Chondrocyte (in vitro differentiated cells): ENCODE data around the gene PCCB. TPM values are rescaled to one million over a fixed set of nuclear protein-coding genes. Genes with fewer than 3 reads are reported as not detected.

Experiments
- DNase-seq: peaks from one replicate; pipeline ENCODE4 v3.0.0; 2021; ENCODE audit warnings: mixed read lengths, low spot score
- H3K27ac Mint-ChIP-seq: one replicate; pipeline ENCODE4 v1.8.0; 2021; ENCODE audit warnings: mild to moderate bottlenecking, moderate library complexity, mixed read lengths; ENCODE audit not compliant: unreplicated experiment
- H3K27me3 Mint-ChIP-seq: 2 replicates; pipeline ENCODE4 v1.8.0; 2021; ENCODE audit warnings: low read depth, mixed read lengths
- H3K36me3 Mint-ChIP-seq: 2 replicates; pipeline ENCODE4 v1.8.0; 2021; ENCODE audit warnings: low read depth, mixed read lengths
- H3K4me1 Mint-ChIP-seq: 2 replicates; pipeline ENCODE4 v1.8.0; 2021; ENCODE audit warnings: low read depth, mild to moderate bottlenecking, mixed read lengths
- H3K4me3 Mint-ChIP-seq: one replicate; pipeline ENCODE4 v1.8.0; 2021; ENCODE audit warnings: mild to moderate bottlenecking, moderate library complexity, mixed read lengths; ENCODE audit not compliant: unreplicated experiment
- H3K9me3 Mint-ChIP-seq: 2 replicates; pipeline ENCODE4 v1.8.0; 2021; ENCODE audit warnings: low read depth, mixed read lengths
- total RNA-seq: library from RNA; stranded (reverse); gene quantifications from 3 replicates; pipeline ENCODE4 v1.2.1, GENCODE V29; 2021
- TF ChIP-seq, protein P1 (sequence below): fragments of 200-600 bp; sonication (generic); IDR thresholded peaks from 2 replicates; pipeline ENCODE4 v1.5.0; 2021; ENCODE audit warnings: antibody characterized with exemption, mild to moderate bottlenecking, moderate library complexity

The PCCB gene
- total RNA-seq, 1 donor from 2014 or later: 31.1 TPM

DNA sequence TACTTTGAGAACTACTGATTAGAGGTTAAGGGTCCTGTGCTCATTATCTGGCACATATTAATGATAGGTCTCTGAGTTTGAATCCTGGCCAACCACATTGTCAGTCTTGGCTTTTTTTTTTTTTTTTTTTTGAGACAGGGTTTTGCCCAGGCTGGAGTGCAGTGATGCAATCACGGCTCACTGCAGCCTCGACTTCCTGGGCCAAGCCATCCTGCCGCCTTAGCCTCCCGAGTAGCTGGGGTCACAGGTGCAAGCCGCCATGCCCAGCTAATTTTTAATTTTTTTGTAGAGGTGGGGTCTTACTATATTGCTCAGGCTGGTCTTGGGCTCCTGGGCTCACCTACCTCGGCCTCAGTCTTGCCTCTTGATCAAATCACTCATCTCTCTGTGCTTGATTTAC is 547 bp upstream of the PCCB start:
- TF ChIP-seq, protein P1, sequence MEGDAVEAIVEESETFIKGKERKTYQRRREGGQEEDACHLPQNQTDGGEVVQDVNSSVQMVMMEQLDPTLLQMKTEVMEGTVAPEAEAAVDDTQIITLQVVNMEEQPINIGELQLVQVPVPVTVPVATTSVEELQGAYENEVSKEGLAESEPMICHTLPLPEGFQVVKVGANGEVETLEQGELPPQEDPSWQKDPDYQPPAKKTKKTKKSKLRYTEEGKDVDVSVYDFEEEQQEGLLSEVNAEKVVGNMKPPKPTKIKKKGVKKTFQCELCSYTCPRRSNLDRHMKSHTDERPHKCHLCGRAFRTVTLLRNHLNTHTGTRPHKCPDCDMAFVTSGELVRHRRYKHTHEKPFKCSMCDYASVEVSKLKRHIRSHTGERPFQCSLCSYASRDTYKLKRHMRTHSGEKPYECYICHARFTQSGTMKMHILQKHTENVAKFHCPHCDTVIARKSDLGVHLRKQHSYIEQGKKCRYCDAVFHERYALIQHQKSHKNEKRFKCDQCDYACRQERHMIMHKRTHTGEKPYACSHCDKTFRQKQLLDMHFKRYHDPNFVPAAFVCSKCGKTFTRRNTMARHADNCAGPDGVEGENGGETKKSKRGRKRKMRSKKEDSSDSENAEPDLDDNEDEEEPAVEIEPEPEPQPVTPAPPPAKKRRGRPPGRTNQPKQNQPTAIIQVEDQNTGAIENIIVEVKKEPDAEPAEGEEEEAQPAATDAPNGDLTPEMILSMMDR: no peak
- H3K4me3 Mint-ChIP-seq: peak overlapping the region; percentile 88
- H3K36me3 Mint-ChIP-seq: no peaks in the 10 kb centered on the region
- H3K27ac Mint-ChIP-seq: peak overlapping the region; percentile 95
- H3K27me3 Mint-ChIP-seq: no peaks in the 10 kb centered on the region
- no peaks in the 10 kb centered on the region for H3K9me3 Mint-ChIP-seq
- no peak for DNase-seq
- peaks cover 19% of the 10 kb centered on the region for H3K4me1 Mint-ChIP-seq

DNA sequence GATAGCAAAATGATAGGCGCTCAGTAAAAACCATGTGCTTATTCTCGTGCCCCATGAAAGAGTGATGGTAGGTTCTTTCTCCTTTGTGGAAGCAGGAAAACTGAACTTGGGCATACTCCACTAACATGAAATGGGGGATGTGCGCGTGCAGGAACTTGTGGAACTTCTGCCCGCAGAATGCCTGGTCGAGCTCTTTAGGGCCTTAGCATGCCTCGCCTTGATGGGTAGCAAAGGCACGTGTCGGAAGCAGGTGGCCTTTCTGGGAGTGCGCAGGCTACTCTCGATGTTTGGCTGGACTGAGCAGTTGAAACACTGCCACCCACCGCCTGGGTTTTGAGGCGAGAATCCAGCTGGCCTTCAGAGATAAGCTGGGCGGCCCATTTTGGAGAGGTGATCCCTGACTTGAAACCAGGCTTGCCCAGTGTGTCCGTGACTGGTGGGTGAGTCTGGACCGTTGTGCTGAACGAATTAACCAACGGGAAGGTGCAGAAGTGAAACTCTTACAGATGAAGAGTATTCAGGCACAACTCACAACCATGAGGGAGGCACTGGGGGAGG is 842 bp downstream of the PCCB start:
- TF ChIP-seq, protein P1: no peak
- DNase-seq: no peak
- Mint-ChIP-seq H3K4me3 (peak overlapping the region; percentile 88), H3K27me3 (no peaks in the 10 kb centered on the region), H3K4me1 (peaks cover 19% of the 10 kb centered on the region), H3K36me3 (peaks cover 3% of the 10 kb centered on the region), H3K9me3 (no peaks in the 10 kb centered on the region), H3K27ac (peak overlapping the region; percentile 95)

DNA sequence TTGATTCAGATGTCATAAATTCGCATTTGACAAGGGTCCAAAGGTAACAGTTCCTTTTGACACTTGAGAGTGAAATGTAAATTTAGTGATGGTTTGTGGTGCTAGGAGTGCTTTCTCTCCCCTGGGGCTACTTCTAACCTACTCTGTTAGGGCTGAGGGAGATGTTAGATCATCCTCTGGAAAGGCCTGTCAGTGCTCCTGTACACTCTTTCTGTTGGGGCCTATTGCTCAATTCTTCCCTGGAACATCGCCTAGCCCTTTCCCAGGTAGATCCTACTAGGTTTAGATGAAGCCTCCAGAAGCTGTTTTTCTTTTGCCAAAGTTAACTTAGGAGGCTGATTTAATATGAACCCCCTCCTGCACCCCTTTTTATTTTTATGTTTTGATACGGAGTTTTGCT is 1.4 kb downstream of the PCCB start:
- TF ChIP-seq, protein P1: no peak
- Mint-ChIP-seq H3K4me3 (peak overlapping the region; percentile 88), H3K27ac (peak overlapping the region; percentile 95), H3K4me1 (peaks cover 19% of the 10 kb centered on the region), H3K9me3 (no peaks in the 10 kb centered on the region), H3K36me3 (peaks cover 7% of the 10 kb centered on the region), H3K27me3 (no peaks in the 10 kb centered on the region)
- no peak for DNase-seq

DNA sequence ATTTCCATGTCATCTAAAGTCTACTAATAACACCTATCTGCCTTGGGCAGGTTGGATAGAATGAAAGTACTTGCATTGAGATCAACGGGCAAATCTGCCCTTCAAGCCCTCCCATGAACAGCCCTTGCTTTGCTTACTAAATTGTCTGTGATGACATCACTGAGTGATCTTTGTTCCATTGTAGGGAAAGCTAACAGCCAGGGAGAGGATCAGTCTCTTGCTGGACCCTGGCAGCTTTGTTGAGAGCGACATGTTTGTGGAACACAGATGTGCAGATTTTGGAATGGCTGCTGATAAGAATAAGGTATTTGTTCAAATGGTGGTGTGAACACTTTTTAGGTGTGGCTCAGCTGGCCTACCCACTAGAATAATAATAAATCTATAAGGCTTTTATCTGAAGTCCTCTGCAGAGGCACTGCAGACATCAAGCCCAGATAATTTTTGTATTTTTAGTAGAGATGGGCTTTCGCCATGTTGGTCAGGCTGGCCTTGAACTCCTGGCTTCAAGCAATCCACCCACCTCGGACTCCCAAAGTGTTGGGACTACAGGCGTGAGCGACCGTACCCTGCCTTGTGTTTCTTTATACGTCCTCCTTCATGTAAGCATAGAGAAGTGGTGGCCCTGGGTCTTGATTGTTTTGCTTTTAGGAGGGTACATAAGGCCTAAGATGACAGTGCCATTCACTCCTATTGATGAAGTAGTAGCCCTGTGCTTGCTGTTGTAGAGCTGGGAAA is 5.7 kb downstream of the PCCB start:
- TF ChIP-seq, protein P1: no peak
- Mint-ChIP-seq H3K36me3 (peaks cover 19% of the 10 kb centered on the region), H3K4me1 (peaks cover 11% of the 10 kb centered on the region), H3K27me3 (no peaks in the 10 kb centered on the region), H3K27ac (no peak overlapping the region), H3K9me3 (no peaks in the 10 kb centered on the region), H3K4me3 (no peak overlapping the region)
- DNase-seq: no peak

DNA sequence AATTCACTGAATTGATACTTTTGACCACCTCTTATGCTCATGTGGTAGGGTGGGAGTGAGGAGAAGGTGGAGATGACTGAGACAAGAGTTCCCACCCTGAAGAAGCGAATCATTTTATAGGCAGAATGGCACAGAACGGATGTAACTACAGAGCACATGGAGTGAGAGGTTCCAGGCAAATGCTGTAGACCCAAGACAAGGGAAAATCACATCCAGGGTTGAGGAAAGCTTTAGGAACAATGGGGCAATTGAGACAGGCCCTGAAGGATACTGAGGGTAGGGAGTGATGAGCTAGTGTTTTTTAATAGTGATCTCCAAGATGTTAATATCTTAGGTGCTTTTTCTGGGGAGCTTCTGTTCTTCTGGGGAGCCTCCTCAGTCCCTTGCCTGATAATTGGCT is 8.1 kb downstream of the PCCB start:
- Mint-ChIP-seq H3K4me1 (no peaks in the 10 kb centered on the region), H3K36me3 (peaks cover 24% of the 10 kb centered on the region), H3K4me3 (no peak overlapping the region), H3K27me3 (no peaks in the 10 kb centered on the region), H3K27ac (no peak overlapping the region), H3K9me3 (no peaks in the 10 kb centered on the region)
- TF ChIP-seq, protein P1: no peak
- no peak for DNase-seq
